OCI-LY7 (cell line): ENCODE data around the gene CD81. TPM values are rescaled to one million over a fixed set of nuclear protein-coding genes. Genes with fewer than 3 reads are reported as not detected.
A peak's percentile ranks its signal among the peaks of the same experiment; 100 is the strongest.

Experiments
- BruUV-seq: library from RNA; stranded (reverse); fragments of 400-500 nt; replicated peaks from 2 replicates; lab custom pipeline; 2021; lab: Mats Ljungman, UMichigan
- CTCF ChIA-PET: fragments of 300-600 bp; sonication (Branson Sonifier 250); formaldehyde crosslinking; loops from one replicate; lab custom pipeline; 2022; ENCODE audit warnings: antibody characterized with exemption; ENCODE audit not compliant: unreplicated experiment; lab: Charles Lee
- POLR2A ChIA-PET: fragments of 300-600 bp; sonication (Branson Sonifier 250); formaldehyde crosslinking; loops from one replicate; lab custom pipeline; 2022; ENCODE audit warnings: antibody characterized with exemption; lab: Charles Lee
- DNase-seq: peaks from one replicate; pipeline ENCODE4 v3.0.0-alpha.2; 2015; ENCODE audit warnings: low spot score
- H2AFZ ChIP-seq: fragments of 200-600 bp; sonication (generic), shearing (Covaris generic); 2 replicates; pipeline ENCODE4 v1.6.1; 2014; ENCODE audit warnings: mild to moderate bottlenecking, antibody characterized with exemption, low read length, moderate library complexity
- H3K27ac ChIP-seq: fragments of 200-600 bp; sonication (generic); 2 replicates; pipeline ENCODE4 v1.5.1; 2014; ENCODE audit warnings: mixed run types, low read depth, mild to moderate bottlenecking, moderate library complexity, low read length, inconsistent platforms; ENCODE audit not compliant: poor library complexity, severe bottlenecking
- H3K36me3 ChIP-seq: fragments of 200-600 bp; sonication (generic); 2 replicates; pipeline ENCODE4 v1.6.1; 2014; ENCODE audit warnings: mild to moderate bottlenecking, antibody characterized with exemption, low read length, moderate library complexity, mixed read lengths; ENCODE audit not compliant: insufficient read depth
- H3K4me1 ChIP-seq: fragments of 200-600 bp; sonication (generic); 2 replicates; pipeline ENCODE4 v1.5.1; 2014; ENCODE audit warnings: mild to moderate bottlenecking, low read length; ENCODE audit not compliant: insufficient read depth, poor library complexity, severe bottlenecking
- H3K4me2 ChIP-seq: fragments of 200-600 bp; sonication (generic); 2 replicates; pipeline ENCODE4 v1.6.1; 2014; ENCODE audit warnings: mild to moderate bottlenecking, low read length
- H3K4me3 ChIP-seq: fragments of 200-600 bp; sonication (generic); 2 replicates; pipeline ENCODE4 v1.5.1; 2014; ENCODE audit warnings: mild to moderate bottlenecking, low read depth, low read length; ENCODE audit not compliant: poor library complexity, severe bottlenecking
- H3K79me2 ChIP-seq: fragments of 200-600 bp; sonication (generic); 2 replicates; pipeline ENCODE4 v1.6.1; 2016; ENCODE audit warnings: low read depth, mild to moderate bottlenecking, low read length, moderate library complexity, mixed read lengths; ENCODE audit not compliant: insufficient read depth
- H3K9me2 ChIP-seq: fragments of 200-600 bp; sonication (generic); 2 replicates; pipeline ENCODE4 v1.6.1; 2016; ENCODE audit warnings: mild to moderate bottlenecking, low read length, mixed read lengths; ENCODE audit not compliant: insufficient read depth
- H3K9me3 ChIP-seq: fragments of 200-600 bp; sonication (generic); 2 replicates; pipeline ENCODE4 v1.6.1; 2014; ENCODE audit warnings: mild to moderate bottlenecking, mixed run types, low read length, mixed read lengths
- H4K20me1 ChIP-seq: fragments of 200-600 bp; sonication (generic); 2 replicates; pipeline ENCODE4 v1.6.1; 2014; ENCODE audit warnings: mild to moderate bottlenecking, antibody characterized with exemption, low read length, moderate library complexity, mixed read lengths; ENCODE audit not compliant: insufficient read depth
- CTCF ChIP-seq: fragments of 200-600 bp; sonication (generic); conservative IDR thresholded peaks from 2 replicates; pipeline ENCODE4 v1.5.1; 2014; ENCODE audit warnings: mild to moderate bottlenecking, antibody characterized with exemption, low read length, moderate library complexity, mixed read lengths
- EZH2phosphoT487 ChIP-seq: fragments of 200-600 bp; sonication (generic); IDR thresholded peaks from 2 replicates; pipeline ENCODE4 v1.6.1; 2018; ENCODE audit warnings: low read depth, borderline replicate concordance, mild to moderate bottlenecking, mixed run types, antibody characterized with exemption, low read length, moderate library complexity, mixed read lengths
- intact Hi-C: fragments of 100-400 bp; cut with micrococcal nuclease; formaldehyde crosslinking; loops from one replicate; pipeline ENCODE4 v1.10.0; 2022; ENCODE audit not compliant: unreplicated experiment
- total RNA-seq, 2 experiments: library from RNA; depleted of rRNA in 1 of 2; stranded (reverse); fragments of >200 nt in 1 of 2; shearing (Covaris generic) in 1 of 2; gene quantifications; 2 replicates each; pipeline ENCODE4 v1.2.3, GENCODE V29; 2014 to 2022

Gene CD81
- total RNA-seq, 2 experiments from 2014 or later: 290 to 343 TPM

- BruUV-seq: no TSS peak
- Histone ChIP-seq H4K20me1 (peaks cover 48% of the 10 kb centered on the region), H3K9me3 (no peaks in the 10 kb centered on the region), H3K4me2 (peak overlapping the region; percentile 90), H2AFZ (no peak overlapping the region), H3K4me3 (peak overlapping the region; percentile 99), H3K27ac (peak overlapping the region; percentile 89), H3K36me3 (peaks cover 57% of the 10 kb centered on the region), H3K4me1 (peaks cover 69% of the 10 kb centered on the region), H3K79me2 (peaks cover 82% of the 10 kb centered on the region), H3K9me2 (no peaks in the 10 kb centered on the region)
- ChIA-PET POLR2A (no interaction called here), CTCF (no interaction called here)
- no peak for DNase-seq
- TF ChIP-seq CTCF: no peak
- no peak for TF ChIP-seq EZH2phosphoT487
- intact Hi-C loops: loop anchor here (5.0 kb wide), 1 partner anchor 860 kb away; no protein-coding TSS in a partner anchor
Measured at GRCh38 chr11:2382129-2382517, 5.0 kb downstream of the CD81 start.

GRCh38 chr11:2382936-2383851 lies 6.1 kb downstream of the CD81 start:
- ChIA-PET CTCF (no interaction called here), POLR2A (no interaction called here)
- Histone ChIP-seq H3K4me2 (peak overlapping the region; percentile 90), H2AFZ (no peak overlapping the region), H3K36me3 (peaks cover 61% of the 10 kb centered on the region), H3K9me2 (no peaks in the 10 kb centered on the region), H3K27ac (peak overlapping the region; percentile 89), H3K4me3 (peak overlapping the region; percentile 99), H3K79me2 (peaks cover 84% of the 10 kb centered on the region), H3K9me3 (no peaks in the 10 kb centered on the region), H4K20me1 (peaks cover 45% of the 10 kb centered on the region), H3K4me1 (peaks cover 79% of the 10 kb centered on the region)
- intact Hi-C loops: loop anchor here (5.0 kb wide), 1 partner anchor 861 kb away; no protein-coding TSS in a partner anchor
- no peak for TF ChIP-seq CTCF
- no peak for TF ChIP-seq EZH2phosphoT487
- DNase-seq: peak; percentile 51
- no TSS peak for BruUV-seq
